NCI-H1092 treated with DMSO at 0.1 percent for 48 hours (cell line): Measurements from ENCODE around the gene HNF4A.
A peak's percentile ranks its signal among the peaks of the same experiment; 100 is the strongest.
"Not testable (repeated sequence)": the region's sequence is repeated elsewhere in the genome, so short reads cannot be mapped to it uniquely, and the experiment has no call there.

Experiments
- DNase-seq: peaks from one replicate; lab custom pipeline; 2025; lab: John Stamatoyannopoulos, UW

Gene HNF4A

GRCh38 chr20:44355498-44356352, at the start of gene HNF4A:
Gene HNF4A (plus strand): TSS chr20:44355699. CDS start chr20:44355805, 106 bp downstream.
- DNase-seq, result no peak

GRCh38 chr20:44306927-44307326, 48.6 kb upstream of the HNF4A start:
- no peak for DNase-seq

GRCh38 chr20:44309763-44310663, 45.5 kb upstream of the HNF4A start:
- DNase-seq, result no peak

GRCh38 chr20:44310664-44311639, 44.5 kb upstream of the HNF4A start, which contains the start of gene FITM2:
Gene FITM2 (minus strand): TSS chr20:44311202. CDS start chr20:44311148, 54 bp downstream.
- DNase-seq, result peak; percentile 96

- DNase-seq, result no peak
Measured at GRCh38 chr20:44314870-44315269, 40.6 kb upstream of the HNF4A start.

GRCh38 chr20:44319839-44320422, 35.6 kb upstream of the HNF4A start:
- DNase-seq, result no peak

- DNase-seq, result no peak
Measured at GRCh38 chr20:44324343-44324742, 31.2 kb upstream of the HNF4A start.

GRCh38 chr20:44326391-44327159, 28.9 kb upstream of the HNF4A start:
- no peak for DNase-seq

GRCh38 chr20:44327748-44328147, 27.8 kb upstream of the HNF4A start:
- DNase-seq, result not testable (repeated sequence)

GRCh38 chr20:44328428-44328827, 27.1 kb upstream of the HNF4A start:
- no peak for DNase-seq

GRCh38 chr20:44331201-44331600, 24.3 kb upstream of the HNF4A start:
- DNase-seq, result no peak

GRCh38 chr20:44334306-44334705, 21.2 kb upstream of the HNF4A start:
- DNase-seq, result no peak

GRCh38 chr20:44334709-44335108, 20.8 kb upstream of the HNF4A start:
- DNase-seq, result no peak

- DNase-seq, result no peak
Measured at GRCh38 chr20:44335675-44336074, 19.8 kb upstream of the HNF4A start.

GRCh38 chr20:44336086-44336485, 19.4 kb upstream of the HNF4A start:
- DNase-seq, result no peak

- no peak for DNase-seq
Measured at GRCh38 chr20:44336725-44337380, 18.6 kb upstream of the HNF4A start, which contains the start of gene R3HDML. Gene R3HDML (plus strand): TSS chr20:44337043. CDS start chr20:44337158, 115 bp downstream.

GRCh38 chr20:44342248-44342647, 13.3 kb upstream of the HNF4A start:
- DNase-seq, result no peak

- DNase-seq, result no peak
Measured at GRCh38 chr20:44343162-44343675, 12.3 kb upstream of the HNF4A start.

GRCh38 chr20:44344723-44345122, 10.8 kb upstream of the HNF4A start:
- DNase-seq, result no peak
